KOPT-K1 (cell line): ENCODE results near the gene KIF1A.

Experiments used
- H3K27ac ChIP-seq: fragments of 200-600 bp; sonication (generic); 2 replicates; pipeline ENCODE4 v1.5.1; 2016; ENCODE audit warnings: antibody characterized with exemption, mild to moderate bottlenecking, low read depth, low read length; ENCODE audit not compliant: poor library complexity, severe bottlenecking
- H3K36me3 ChIP-seq: fragments of 200-600 bp; sonication (generic); 2 replicates; pipeline ENCODE4 v1.5.1; 2017; ENCODE audit warnings: antibody characterized with exemption, mild to moderate bottlenecking, low read length, moderate library complexity; ENCODE audit not compliant: insufficient read depth
- H3K9me3 ChIP-seq: fragments of 200-600 bp; sonication (generic); 2 replicates; pipeline ENCODE4 v1.5.1; 2017; ENCODE audit warnings: antibody characterized with exemption, low read length, mild to moderate bottlenecking; ENCODE audit not compliant: insufficient read depth, poor library complexity, severe bottlenecking

The KIF1A gene

GRCh38 chr2:240739797-240740196 lies 80.2 kb downstream of the KIF1A start:
- Histone ChIP-seq H3K9me3 (no peaks in the 10 kb centered on the region), H3K36me3 (no peaks in the 10 kb centered on the region), H3K27ac (no peak overlapping the region)

GRCh38 chr2:240737958-240738357 lies 82.1 kb downstream of the KIF1A start:
- H3K27ac ChIP-seq = no peak overlapping the region
- no peaks in the 10 kb centered on the region for H3K36me3 ChIP-seq
- H3K9me3 ChIP-seq = no peaks in the 10 kb centered on the region

- Histone ChIP-seq H3K27ac (no peak overlapping the region), H3K9me3 (no peaks in the 10 kb centered on the region), H3K36me3 (no peaks in the 10 kb centered on the region)
Measured at GRCh38 chr2:240737512-240737911, 82.5 kb downstream of the KIF1A start.

GRCh38 chr2:240736281-240737250 lies 83.5 kb downstream of the KIF1A start:
- Histone ChIP-seq H3K27ac (no peak overlapping the region), H3K36me3 (no peaks in the 10 kb centered on the region), H3K9me3 (no peaks in the 10 kb centered on the region)

GRCh38 chr2:240735476-240735875 lies 84.5 kb downstream of the KIF1A start:
- H3K9me3 ChIP-seq = no peaks in the 10 kb centered on the region
- no peak overlapping the region for H3K27ac ChIP-seq
- no peaks in the 10 kb centered on the region for H3K36me3 ChIP-seq

- no peaks in the 10 kb centered on the region for H3K9me3 ChIP-seq
- no peak overlapping the region for H3K27ac ChIP-seq
- no peaks in the 10 kb centered on the region for H3K36me3 ChIP-seq
Measured at GRCh38 chr2:240734756-240735155, 85.3 kb downstream of the KIF1A start.

GRCh38 chr2:240733803-240734495 lies 86.1 kb downstream of the KIF1A start:
- Histone ChIP-seq H3K36me3 (no peaks in the 10 kb centered on the region), H3K27ac (no peak overlapping the region), H3K9me3 (no peaks in the 10 kb centered on the region)

- Histone ChIP-seq H3K27ac (no peak overlapping the region), H3K9me3 (no peaks in the 10 kb centered on the region), H3K36me3 (no peaks in the 10 kb centered on the region)
Measured at GRCh38 chr2:240732911-240733622, 87.0 kb downstream of the KIF1A start.

GRCh38 chr2:240732184-240732583 lies 87.8 kb downstream of the KIF1A start:
- Histone ChIP-seq H3K36me3 (no peaks in the 10 kb centered on the region), H3K9me3 (no peaks in the 10 kb centered on the region), H3K27ac (no peak overlapping the region)

GRCh38 chr2:240731178-240731545 lies 88.9 kb downstream of the KIF1A start:
- no peaks in the 10 kb centered on the region for H3K36me3 ChIP-seq
- H3K9me3 ChIP-seq = no peaks in the 10 kb centered on the region
- no peak overlapping the region for H3K27ac ChIP-seq

GRCh38 chr2:240730501-240731177 lies 89.4 kb downstream of the KIF1A start:
- Histone ChIP-seq H3K9me3 (no peaks in the 10 kb centered on the region), H3K36me3 (no peaks in the 10 kb centered on the region), H3K27ac (no peak overlapping the region)

GRCh38 chr2:240728827-240729226 lies 91.2 kb downstream of the KIF1A start:
- H3K36me3 ChIP-seq = no peaks in the 10 kb centered on the region
- no peak overlapping the region for H3K27ac ChIP-seq
- H3K9me3 ChIP-seq = no peaks in the 10 kb centered on the region

GRCh38 chr2:240728361-240728760 lies 91.7 kb downstream of the KIF1A start:
- Histone ChIP-seq H3K9me3 (no peaks in the 10 kb centered on the region), H3K36me3 (no peaks in the 10 kb centered on the region), H3K27ac (no peak overlapping the region)

- Histone ChIP-seq H3K27ac (no peak overlapping the region), H3K9me3 (no peaks in the 10 kb centered on the region), H3K36me3 (no peaks in the 10 kb centered on the region)
Measured at GRCh38 chr2:240727913-240728312, 92.1 kb downstream of the KIF1A start.

GRCh38 chr2:240727439-240727838 lies 92.6 kb downstream of the KIF1A start:
- Histone ChIP-seq H3K36me3 (no peaks in the 10 kb centered on the region), H3K9me3 (no peaks in the 10 kb centered on the region), H3K27ac (no peak overlapping the region)
